ENCODE measurements around the gene ARF3. TPM values are rescaled to one million over a fixed set of nuclear protein-coding genes. Genes with fewer than 3 reads are reported as not detected.

The ARF3 gene
- total RNA-seq, 1 experiment from 2014 or later, result 166 TPM

DNA sequence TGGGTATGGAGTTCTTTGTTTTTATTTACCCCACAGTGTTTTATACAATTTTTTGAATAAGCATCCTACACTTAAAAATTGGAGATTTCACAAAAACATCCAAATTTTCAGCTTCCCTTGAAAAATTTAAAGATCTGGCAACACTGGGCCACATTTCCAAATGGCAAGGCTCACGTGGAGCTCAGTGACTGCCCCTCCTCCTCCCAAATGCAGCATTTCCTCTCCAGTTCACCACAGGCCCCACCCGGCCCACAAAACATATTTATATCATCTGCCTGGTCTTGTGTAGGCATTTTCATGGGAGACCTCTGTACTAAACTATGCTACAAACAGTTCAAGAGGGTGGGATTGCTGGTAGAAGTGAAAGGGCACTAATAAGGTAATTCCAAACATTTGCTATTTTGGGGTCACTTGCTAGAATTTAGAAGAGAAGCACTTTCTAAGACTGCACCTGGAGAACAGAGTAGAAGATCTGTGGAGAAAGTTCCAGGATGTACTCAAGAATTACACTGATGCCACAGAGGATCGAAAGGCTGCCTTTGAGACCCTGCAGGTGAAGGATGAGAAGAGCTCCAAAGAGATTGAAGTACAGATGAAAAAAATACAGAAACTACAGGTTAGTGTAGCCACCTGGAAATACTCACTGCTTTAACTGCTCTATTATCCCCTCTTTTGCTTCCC, 39.3 kb downstream of the ARF3 start:
- ATAC-seq (no peak), DNase-seq (ENCODE audit: low read depth, low spot score) (no peak)
- peaks cover 0 to 6% of the 10 kb centered on the region in 2 experiments; a peak in 3 of 4 replicates for H3K36me3 ChIP-seq (ENCODE audit: control insufficient read depth in 1 of 2, insufficient read depth in 2 of 2, low read length in 2 of 2)
- H3K9ac ChIP-seq (ENCODE audit: low read length), result no peak overlapping the region
- no peak overlapping the region for H3K4me2 ChIP-seq (ENCODE audit: low read length)
- intact Hi-C loops (cut with micrococcal nuclease), result no loop called here
- POLR2A ChIA-PET, result no interaction called here
- TF ChIP-seq TCF7L2 (IDR thresholded peaks at IDR 0.05; ENCODE audit: borderline replicate concordance, extremely low read depth, insufficient read depth, insufficient read length), result no peak
- no peak for TF ChIP-seq EZH2phosphoT487 (IDR thresholded peaks at IDR 0.05; ENCODE audit: borderline replicate concordance)
- no peak for TF ChIP-seq ZNF274 (IDR thresholded peaks at IDR 0.05; ENCODE audit: low read depth, low read length)
- no peak for TF ChIP-seq SP1 (IDR thresholded peaks at IDR 0.05; ENCODE audit: low read depth)
- TF ChIP-seq FOSL1 (IDR thresholded peaks at IDR 0.05; ENCODE audit: low read depth), result no peak
- no peak for TF ChIP-seq ELF1 (IDR thresholded peaks at IDR 0.05; ENCODE audit: borderline replicate concordance, low read depth)
- no peak for TF ChIP-seq CBX3 (IDR thresholded peaks at IDR 0.05; ENCODE audit: low read depth)
- TF ChIP-seq POLR2AphosphoS5 (IDR thresholded peaks at IDR 0.05; ENCODE audit: low read depth, low read length), result no peak
- TF ChIP-seq, protein P1, sequence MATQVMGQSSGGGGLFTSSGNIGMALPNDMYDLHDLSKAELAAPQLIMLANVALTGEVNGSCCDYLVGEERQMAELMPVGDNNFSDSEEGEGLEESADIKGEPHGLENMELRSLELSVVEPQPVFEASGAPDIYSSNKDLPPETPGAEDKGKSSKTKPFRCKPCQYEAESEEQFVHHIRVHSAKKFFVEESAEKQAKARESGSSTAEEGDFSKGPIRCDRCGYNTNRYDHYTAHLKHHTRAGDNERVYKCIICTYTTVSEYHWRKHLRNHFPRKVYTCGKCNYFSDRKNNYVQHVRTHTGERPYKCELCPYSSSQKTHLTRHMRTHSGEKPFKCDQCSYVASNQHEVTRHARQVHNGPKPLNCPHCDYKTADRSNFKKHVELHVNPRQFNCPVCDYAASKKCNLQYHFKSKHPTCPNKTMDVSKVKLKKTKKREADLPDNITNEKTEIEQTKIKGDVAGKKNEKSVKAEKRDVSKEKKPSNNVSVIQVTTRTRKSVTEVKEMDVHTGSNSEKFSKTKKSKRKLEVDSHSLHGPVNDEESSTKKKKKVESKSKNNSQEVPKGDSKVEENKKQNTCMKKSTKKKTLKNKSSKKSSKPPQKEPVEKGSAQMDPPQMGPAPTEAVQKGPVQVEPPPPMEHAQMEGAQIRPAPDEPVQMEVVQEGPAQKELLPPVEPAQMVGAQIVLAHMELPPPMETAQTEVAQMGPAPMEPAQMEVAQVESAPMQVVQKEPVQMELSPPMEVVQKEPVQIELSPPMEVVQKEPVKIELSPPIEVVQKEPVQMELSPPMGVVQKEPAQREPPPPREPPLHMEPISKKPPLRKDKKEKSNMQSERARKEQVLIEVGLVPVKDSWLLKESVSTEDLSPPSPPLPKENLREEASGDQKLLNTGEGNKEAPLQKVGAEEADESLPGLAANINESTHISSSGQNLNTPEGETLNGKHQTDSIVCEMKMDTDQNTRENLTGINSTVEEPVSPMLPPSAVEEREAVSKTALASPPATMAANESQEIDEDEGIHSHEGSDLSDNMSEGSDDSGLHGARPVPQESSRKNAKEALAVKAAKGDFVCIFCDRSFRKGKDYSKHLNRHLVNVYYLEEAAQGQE (IDR thresholded peaks at IDR 0.05; ENCODE audit: low read depth), result no peak
- TF ChIP-seq CEBPB (IDR thresholded peaks at IDR 0.05; ENCODE audit: low read depth), result no peak
- no peak for TF ChIP-seq ZBTB33 (IDR thresholded peaks at IDR 0.05; ENCODE audit: extremely low read depth, insufficient replicate concordance, low read length)
- TF ChIP-seq YY1 (IDR thresholded peaks at IDR 0.05; ENCODE audit: extremely low read depth, insufficient replicate concordance, low read depth, low read length), result no peak
- TF ChIP-seq ZFX (IDR thresholded peaks at IDR 0.05), result no peak
- TF ChIP-seq JUND (IDR thresholded peaks at IDR 0.05), result no peak
- TF ChIP-seq, protein P2, sequence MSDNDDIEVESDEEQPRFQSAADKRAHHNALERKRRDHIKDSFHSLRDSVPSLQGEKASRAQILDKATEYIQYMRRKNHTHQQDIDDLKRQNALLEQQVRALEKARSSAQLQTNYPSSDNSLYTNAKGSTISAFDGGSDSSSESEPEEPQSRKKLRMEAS (IDR thresholded peaks at IDR 0.05), result no peak
- TF ChIP-seq POLR2A (IDR thresholded peaks at IDR 0.05; ENCODE audit: borderline replicate concordance, extremely low read depth, insufficient read depth, insufficient read length), result no peak
- no peak overlapping the region for H3K4me3 ChIP-seq (replicated peaks in 1 of 2; ENCODE audit: low read depth in 1 of 2, low read length in 2 of 2)
- BruUV-seq (replicated peaks), result no TSS peak
- no peaks in the 10 kb centered on the region for H4K20me1 ChIP-seq (ENCODE audit: insufficient read depth)
- H3K9me3 ChIP-seq (ENCODE audit: control insufficient read depth in 1 of 2, insufficient read depth in 1 of 2, low read depth in 1 of 2, low read length in 2 of 2), result no peaks in the 10 kb centered on the region
- no peaks in the 10 kb centered on the region for H3K79me2 ChIP-seq (ENCODE audit: insufficient read depth, low read length)
- no peak overlapping the region for H3K27ac ChIP-seq (ENCODE audit: low read depth, low read length)
- no peaks in the 10 kb centered on the region for H3K4me1 ChIP-seq (ENCODE audit: control insufficient read depth in 1 of 2, insufficient read depth in 2 of 2, low read length in 2 of 2)
- H3K27me3 ChIP-seq (ENCODE audit: insufficient read depth, low read length), result no peaks in the 10 kb centered on the region
- RAD21 ChIA-PET (ENCODE audit: low non-redundant PET in 1 of 2, low total read pairs in 2 of 2, uncharacterized antibody in 2 of 2, unreplicated experiment in 2 of 2), result no interaction called here
- CTCF ChIA-PET, result no interaction called here
- no peaks in the 10 kb centered on the region for H3K9me2 ChIP-seq (ENCODE audit: insufficient read depth)
- H2AFZ ChIP-seq (ENCODE audit: low read depth, low read length, poor library complexity, severe bottlenecking), result no peak overlapping the region

All from HCT116 (cell line).